H1 (cell line): ENCODE data around the gene MITF. TPM values are rescaled to one million over a fixed set of nuclear protein-coding genes. Genes with fewer than 3 reads are reported as not detected.

Experiments
- HDAC6 ChIP-seq: IDR thresholded peaks from one replicate; pipeline ENCODE4 v1.7.1; 2012; ENCODE audit warnings: low read depth, mild to moderate bottlenecking, inconsistent platforms, low read length, moderate library complexity
- JUND ChIP-seq: IDR thresholded peaks from 2 replicates; pipeline ENCODE4 v1.6.1; 2011; ENCODE audit warnings: mild to moderate bottlenecking, improper control_type of control experiment, low read length
- polyA plus RNA-seq, 7 experiments: library from polyadenylated mRNA; depleted of rRNA in 3 of 7; stranded (reverse) in 5 of 7; unstranded in 2 of 7; fragments of >200 nt in 5 of 7; fragments of 200-250 nt in 2 of 7; gene quantifications; 1 replicate in 5 of 7; 2 replicates in 1 of 7; 4 replicates in 1 of 7; pipeline versions ENCODE4 v1.2.1 to v1.2.3, GENCODE V29; 2011 to 2013; ENCODE audit warnings: missing spikeins in 2 of 7, mixed read lengths in 2 of 7
- total RNA-seq: library from RNA; stranded (reverse); fragmentation: NEBNext Ultra II Directional; extraction: Animal tissue kit (Norgen Biotek cat#: 25700); gene quantifications from 2 replicates; pipeline ENCODE4 v1.2.1, GENCODE V29; 2021

The MITF gene
- total and polyA plus RNA-seq, 2 of the 8 experiments (the other 6 are each of a cell fraction or from before 2014, with no cell fraction given), result 0.53 to 1.4 TPM

DNA sequence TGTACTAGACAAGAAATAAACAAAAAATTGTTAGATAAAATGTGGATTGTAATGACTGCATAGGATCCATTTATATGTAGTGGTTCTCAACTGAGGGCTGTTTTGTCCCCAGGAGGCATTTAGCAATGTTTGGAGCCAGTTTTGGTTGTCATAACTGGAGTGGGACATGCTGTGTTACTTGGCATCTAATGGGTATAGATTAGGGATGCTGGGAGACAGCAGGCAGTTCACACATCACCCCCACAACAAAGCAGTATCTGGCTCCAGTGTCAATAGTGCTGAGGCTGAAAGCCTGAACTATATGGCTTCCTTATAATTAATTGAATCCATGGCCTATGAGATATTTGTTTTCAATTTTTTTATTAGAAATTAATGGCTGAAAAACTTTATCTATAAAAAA, 188.3 kb downstream of the MITF start (continued):
- no peak for TF ChIP-seq JUND
- no peak for TF ChIP-seq HDAC6
